ENCODE data around the gene ANKRD18B. TPM values are rescaled to one million over a fixed set of nuclear protein-coding genes. Genes with fewer than 3 reads are reported as not detected.

The ANKRD18B gene
- 3.7 to 5.8 TPM (median 4.8 TPM) in 5 replicates for total RNA-seq (2022; extraction: Qiagen RNA extraction)

GRCh38 chr9:33523397-33524305, at the start of gene ANKRD18B:
TSS of gene ANKRD18B (plus strand) at chr9:33524251. CDS start at chr9:33524490, 239 bp downstream.

Other genes with a start within 250 kb of the ANKRD18B start
- gene NFX1, start 233.7 kb upstream of the ANKRD18B start, total RNA-seq (2022; extraction: Qiagen RNA extraction), result 30.1 to 32.4 TPM (median 31.7 TPM) in 5 replicates
- 0.25 to 0.53 TPM (median 0.32 TPM) in 5 replicates for gene AQP7, start 121.7 kb upstream of the ANKRD18B start, total RNA-seq (2022; extraction: Qiagen RNA extraction)
- 18.8 to 31.6 TPM (median 24.2 TPM) in 5 replicates for gene AQP3, start 76.7 kb upstream of the ANKRD18B start, total RNA-seq (2022; extraction: Qiagen RNA extraction)
- gene NOL6, start 50.3 kb upstream of the ANKRD18B start, total RNA-seq (2022; extraction: Qiagen RNA extraction), result 66.8 to 75.7 TPM (median 73.8 TPM) in 5 replicates

All from A549 treated with AZD2906 at 1 μM for 4 hours (cell line).